Breast epithelium (tissue), 4 donors: ENCODE results near the gene SLC17A5. TPM values are rescaled to one million over a fixed set of nuclear protein-coding genes. Genes with fewer than 3 reads are reported as not detected.
"Not testable (repeated sequence)": the region's sequence is repeated elsewhere in the genome, so short reads cannot be mapped to it uniquely, and the experiment has no call there.

Experiments
- DNase-seq, 2 donors: peaks; one replicate each; pipeline ENCODE4 v3.0.0-alpha.2; 2019; ENCODE audit warnings: low spot score in 2 of 2
- H3K27ac ChIP-seq, 2 donors: fragments of 200-600 bp; sonication (generic) in 1 of 2; one replicate each; pipeline ENCODE4 v1.5.1; 2016 to 2019; ENCODE audit warnings: mild to moderate bottlenecking in 1 of 2
- H3K27me3 ChIP-seq, 2 donors: fragments of 200-600 bp; sonication (generic) in 1 of 2; one replicate each; pipeline versions ENCODE4 v1.5.1 to v1.6.0; 2017 to 2019; ENCODE audit warnings: control low read depth in 1 of 2, mild to moderate bottlenecking in 1 of 2
- H3K36me3 ChIP-seq: fragments of 200-600 bp; one replicate; pipeline ENCODE4 v1.5.1; 2019
- H3K4me1 ChIP-seq, 2 donors: fragments of 200-600 bp; sonication (generic); one replicate each; pipeline ENCODE4 v1.5.1; 2016 to 2019; ENCODE audit warnings: control low read depth in 1 of 2
- H3K4me3 ChIP-seq, 3 donors: fragments of 200-600 bp; sonication (generic); 1 replicate in 2 of 3; 2 replicates in 1 of 3; pipeline ENCODE4 v1.5.1; 2016 to 2019; ENCODE audit warnings: mild to moderate bottlenecking in 3 of 3, moderate library complexity in 2 of 3
- H3K9me3 ChIP-seq, 2 donors: fragments of 200-600 bp; sonication (generic) in 1 of 2; one replicate each; pipeline ENCODE4 v1.5.1; 2016 to 2019; ENCODE audit warnings: control low read depth in 1 of 2
- CTCF ChIP-seq, 3 donors: fragments of 450-650 bp; IDR thresholded peaks; one replicate each; pipeline ENCODE4 v1.5.1; 2016 to 2017; ENCODE audit warnings: antibody characterized with exemption in 3 of 3, mild to moderate bottlenecking in 3 of 3, moderate library complexity in 3 of 3
- POLR2A ChIP-seq: fragments of 450-650 bp; IDR thresholded peaks from one replicate; pipeline ENCODE4 v1.6.1; 2016; ENCODE audit warnings: antibody characterized with exemption, mild to moderate bottlenecking, moderate library complexity
- POLR2AphosphoS5 ChIP-seq, 3 donors: sonication (generic); formaldehyde crosslinking; IDR thresholded peaks; one replicate each; pipeline ENCODE4 v1.6.1; 2017; ENCODE audit warnings: antibody characterized with exemption in 3 of 3
- intact Hi-C: fragments of 100-400 bp; cut with DNase I; formaldehyde crosslinking; loops from one replicate; pipeline ENCODE4 v1.15.1; 2023; ENCODE audit warnings: low total_unique reads
- total RNA-seq, 3 donors: library from RNA; depleted of rRNA; stranded (reverse); fragments of >200 nt; gene quantifications; one replicate each; pipeline ENCODE4 v1.1.0, GENCODE V29; 2016

The SLC17A5 gene
- total RNA-seq, 3 donors from 2014 or later: 28.8 to 35.1 (median 35.0) TPM

GRCh38 chr6:73680289-73680918 lies 26.6 kb upstream of the SLC17A5 start:
- no peaks in the 10 kb centered on the region for H3K36me3 ChIP-seq
- no peaks in the 10 kb centered on the region for H3K27me3 ChIP-seq
- no peak overlapping the region for H3K4me3 ChIP-seq
- no peak overlapping the region for H3K27ac ChIP-seq
- no peak for TF ChIP-seq POLR2AphosphoS5 (IDR thresholded peaks at IDR 0.05)
- intact Hi-C loops: no loop called here
- DNase-seq: no peak
- H3K4me1 ChIP-seq: no peaks in the 10 kb centered on the region
- H3K9me3 ChIP-seq: peaks cover 0 to 6% of the 10 kb centered on the region in 2 donors

- not testable (repeated sequence) for DNase-seq
These were observed 26.1 kb upstream of the SLC17A5 start for GRCh38 chr6:73679846-73680245.

GRCh38 chr6:73679009-73679408 lies 25.2 kb upstream of the SLC17A5 start:
- H3K27me3 ChIP-seq: no peaks in the 10 kb centered on the region
- DNase-seq: no peak
- H3K27ac ChIP-seq: no peak overlapping the region
- intact Hi-C loops: no loop called here
- no peak for TF ChIP-seq CTCF (IDR thresholded peaks at IDR 0.05)
- H3K9me3 ChIP-seq: peaks cover 0 to 6% of the 10 kb centered on the region in 2 donors
- H3K4me1 ChIP-seq: no peaks in the 10 kb centered on the region
- H3K4me3 ChIP-seq: no peak overlapping the region
- H3K36me3 ChIP-seq: no peaks in the 10 kb centered on the region

More at GRCh38 chr6:73679846-73680245, 26.1 kb upstream of the SLC17A5 start:
- H3K27ac ChIP-seq, H3K27me3 ChIP-seq, H3K4me3 ChIP-seq, intact Hi-C loops, H3K4me1 ChIP-seq, H3K9me3 ChIP-seq, H3K36me3 ChIP-seq: not testable (repeated sequence)

GRCh38 chr6:73675466-73676098 lies 21.8 kb upstream of the SLC17A5 start:
- Histone ChIP-seq H3K27ac (no peak overlapping the region), H3K9me3 (no peaks in the 10 kb centered on the region), H3K4me3 (no peak overlapping the region), H3K4me1 (no peaks in the 10 kb centered on the region), H3K27me3 (no peaks in the 10 kb centered on the region), H3K36me3 (no peaks in the 10 kb centered on the region)
- intact Hi-C loops: no loop called here
- TF ChIP-seq CTCF (IDR thresholded peaks at IDR 0.05) (peak; percentile 72 to 87 (median 87)), POLR2AphosphoS5 (IDR thresholded peaks at IDR 0.05) (no peak)
- peak; percentile 51 to 63 for DNase-seq

GRCh38 chr6:73671911-73672685 lies 18.3 kb upstream of the SLC17A5 start:
- no peaks in the 10 kb centered on the region for H3K36me3 ChIP-seq
- H3K27ac ChIP-seq: no peak overlapping the region
- H3K27me3 ChIP-seq: no peaks in the 10 kb centered on the region
- DNase-seq: no peak
- intact Hi-C loops: no loop called here
- no peak overlapping the region for H3K4me3 ChIP-seq
- no peaks in the 10 kb centered on the region for H3K4me1 ChIP-seq
- TF ChIP-seq CTCF (IDR thresholded peaks at IDR 0.05) (no peak), POLR2AphosphoS5 (IDR thresholded peaks at IDR 0.05) (no peak), POLR2A (no peak)
- H3K9me3 ChIP-seq: no peaks in the 10 kb centered on the region

- Histone ChIP-seq H3K27ac (no peak overlapping the region), H3K4me3 (no peak overlapping the region), H3K27me3 (no peaks in the 10 kb centered on the region), H3K4me1 (no peaks in the 10 kb centered on the region), H3K9me3 (no peaks in the 10 kb centered on the region), H3K36me3 (no peaks in the 10 kb centered on the region)
- DNase-seq: no peak
- intact Hi-C loops: no loop called here
- TF ChIP-seq POLR2A: no peak
- TF ChIP-seq POLR2AphosphoS5 (IDR thresholded peaks at IDR 0.05): no peak
- no peak for TF ChIP-seq CTCF (IDR thresholded peaks at IDR 0.05)
These were observed 15.2 kb upstream of the SLC17A5 start for GRCh38 chr6:73669005-73669404.
